Measurements from ENCODE around the gene CRYL1.

The CRYL1 gene

GRCh38 chr13:20526664-20527063, 1.0 kb upstream of the CRYL1 start:
- no peak for DNase-seq (ENCODE audit: low spot score)

- DNase-seq (ENCODE audit: low spot score): peak; percentile 21
Measured at GRCh38 chr13:20525144-20525600, 485 bp downstream of the CRYL1 start.

GRCh38 chr13:20521364-20522115, 4.1 kb downstream of the CRYL1 start:
- no peak for DNase-seq (ENCODE audit: low spot score)

GRCh38 chr13:20519875-20520274, 5.8 kb downstream of the CRYL1 start:
- no peak for DNase-seq (ENCODE audit: low spot score)

GRCh38 chr13:20518660-20519100, 7.0 kb downstream of the CRYL1 start:
- DNase-seq (ENCODE audit: low spot score): no peak

- DNase-seq (ENCODE audit: low spot score): no peak
Measured at GRCh38 chr13:20514866-20515265, 10.8 kb downstream of the CRYL1 start.

GRCh38 chr13:20513466-20513995, 12.1 kb downstream of the CRYL1 start:
- no peak for DNase-seq (ENCODE audit: low spot score)

- DNase-seq (ENCODE audit: low spot score): no peak
Measured at GRCh38 chr13:20512042-20512683, 13.5 kb downstream of the CRYL1 start.

GRCh38 chr13:20506696-20507095, 19.0 kb downstream of the CRYL1 start:
- no peak for DNase-seq (ENCODE audit: low spot score)

- DNase-seq (ENCODE audit: low spot score): peak; percentile 20
Measured at GRCh38 chr13:20505405-20506366, 20.0 kb downstream of the CRYL1 start.

GRCh38 chr13:20503088-20504083, 22.3 kb downstream of the CRYL1 start:
- DNase-seq (ENCODE audit: low spot score): no peak

GRCh38 chr13:20501592-20501991, 24.1 kb downstream of the CRYL1 start:
- DNase-seq (ENCODE audit: low spot score): no peak

GRCh38 chr13:20501120-20501519, 24.5 kb downstream of the CRYL1 start:
- no peak for DNase-seq (ENCODE audit: low spot score)

GRCh38 chr13:20499986-20500385, 25.7 kb downstream of the CRYL1 start:
- DNase-seq (ENCODE audit: low spot score): no peak

- no peak for DNase-seq (ENCODE audit: low spot score)
Measured at GRCh38 chr13:20498659-20499058, 27.0 kb downstream of the CRYL1 start.

- no peak for DNase-seq (ENCODE audit: low spot score)
Measured at GRCh38 chr13:20498129-20498528, 27.5 kb downstream of the CRYL1 start.

GRCh38 chr13:20497006-20497775, 28.5 kb downstream of the CRYL1 start:
- DNase-seq (ENCODE audit: low spot score): no peak

- DNase-seq (ENCODE audit: low spot score): peak; percentile 81
Measured at GRCh38 chr13:20495087-20496023, 30.3 kb downstream of the CRYL1 start.

GRCh38 chr13:20494656-20495055, 31.0 kb downstream of the CRYL1 start:
- DNase-seq (ENCODE audit: low spot score): no peak
